GM12878 (cell line): ENCODE results near the gene KIF23. TPM values are rescaled to one million over a fixed set of nuclear protein-coding genes. Genes with fewer than 3 reads are reported as not detected.

ENCODE experiments used
- ATAC-seq: fragments of 200-7000 bp; cut with Tn5 transposase; 3 replicates; pipeline ENCODE4 v1.9.1; 2020; ENCODE audit warnings: mild to moderate bottlenecking, moderate library complexity
- BruUV-seq: library from RNA; stranded (reverse); fragments of 400-500 nt; replicated peaks from 2 replicates; lab custom pipeline; 2021; lab: Mats Ljungman, UMichigan
- CTCF ChIA-PET: fragments of 300-600 bp; sonication (Branson Sonifier 250); formaldehyde crosslinking; extraction: SDS; loops from one replicate; lab custom pipeline; 2021; ENCODE audit warnings: inconsistent platforms; lab: Yijun Ruan, JAX
- POLR2A ChIA-PET: fragments of 350-600 bp; formaldehyde crosslinking; extraction: SDS; loops from one replicate; lab custom pipeline; 2021; ENCODE audit warnings: inconsistent platforms; lab: Charles Lee
- RAD21 ChIA-PET: fragments of 300-600 bp; sonication (Branson Sonifier 250); formaldehyde crosslinking; loops from one replicate; lab custom pipeline; 2023; ENCODE audit warnings: antibody characterized with exemption; ENCODE audit not compliant: unreplicated experiment; lab: Charles Lee
- SMC1A ChIA-PET: fragments of 300-600 bp; sonication (Branson Sonifier 250); formaldehyde crosslinking; loops from one replicate; lab custom pipeline; 2023; ENCODE audit not compliant: unreplicated experiment, uncharacterized antibody; lab: Charles Lee
- DNase-seq: peaks from one replicate; pipeline ENCODE4 v3.0.0-alpha.2; 2011; ENCODE audit warnings: low read depth, low spot score
- FAIRE-seq: peaks from 3 replicates; lab custom pipeline; 2011; peaks lifted over from hg19 to GRCh38; lab: Jason Lieb, UNC
- H2AFZ ChIP-seq: 2 replicates; pipeline ENCODE4 v1.6.0; 2011; ENCODE audit warnings: low read depth, low read length, control low read depth; ENCODE audit not compliant: control insufficient read depth
- H3K27ac ChIP-seq: 2 replicates; pipeline ENCODE4 v1.5.1; 2011; ENCODE audit warnings: control low read depth; ENCODE audit not compliant: control insufficient read depth, insufficient read depth
- H3K27me3 ChIP-seq, 2 experiments: replicated peaks in 1 of 2; 2 replicates each; pipeline versions ENCODE4 v1.6.0 to v1.6.1; 2011; ENCODE audit warnings: low read length in 1 of 2; ENCODE audit not compliant: control insufficient read depth in 2 of 2, insufficient read depth in 2 of 2
- H3K36me3 ChIP-seq, 2 experiments: 2 replicates each; pipeline ENCODE4 v1.5.1; 2011; ENCODE audit warnings: low read length in 1 of 2; ENCODE audit not compliant: control insufficient read depth in 2 of 2, insufficient read depth in 2 of 2
- H3K4me1 ChIP-seq: 2 replicates; pipeline ENCODE4 v1.6.1; 2011; ENCODE audit warnings: mild to moderate bottlenecking, low read length, moderate library complexity, mixed read lengths; ENCODE audit not compliant: control insufficient read depth, insufficient read depth
- H3K4me2 ChIP-seq: 2 replicates; pipeline ENCODE4 v1.6.0; 2011; ENCODE audit warnings: control low read depth; ENCODE audit not compliant: control insufficient read depth, insufficient read depth
- H3K4me3 ChIP-seq: fragments of 200-600 bp; sonication (generic); 2 replicates; pipeline ENCODE4 v1.5.1; 2016
- H3K79me2 ChIP-seq: 2 replicates; pipeline ENCODE4 v1.6.0; 2011; ENCODE audit warnings: low read length; ENCODE audit not compliant: control insufficient read depth, insufficient read depth
- H3K9ac ChIP-seq: 2 replicates; pipeline ENCODE4 v1.8.0; 2011; ENCODE audit warnings: low read length, control low read depth, mixed read lengths; ENCODE audit not compliant: control insufficient read depth, insufficient read depth
- H3K9me3 ChIP-seq: replicated peaks from 3 replicates; pipeline ENCODE4 v1.5.1; 2011; ENCODE audit warnings: mild to moderate bottlenecking, low read length; ENCODE audit not compliant: control insufficient read depth, insufficient read depth
- H4K20me1 ChIP-seq: 2 replicates; pipeline ENCODE4 v1.6.0; 2011; ENCODE audit not compliant: control insufficient read depth, insufficient read depth
- ASH2L ChIP-seq: fragments of 300-600, 200-600 bp; sonication (generic); IDR thresholded peaks from 2 replicates; pipeline ENCODE4 v1.6.1; 2017; ENCODE audit warnings: low read depth, mild to moderate bottlenecking, borderline replicate concordance
- BCL3 ChIP-seq: IDR thresholded peaks from 2 replicates; pipeline ENCODE4 v1.6.1; 2011; ENCODE audit warnings: borderline replicate concordance, low read depth, mild to moderate bottlenecking, moderate library complexity, low read length; ENCODE audit not compliant: insufficient read depth, poor library complexity, severe bottlenecking
- CEBPZ ChIP-seq: fragments of 150-350 bp; IDR thresholded peaks from 2 replicates; pipeline ENCODE4 v1.6.1; 2016; ENCODE audit warnings: low read depth, low read length
- CREM ChIP-seq: IDR thresholded peaks from 2 replicates; pipeline ENCODE4 v1.6.1; 2014; ENCODE audit warnings: antibody characterized with exemption, low read depth
- FOS ChIP-seq: IDR thresholded peaks from 3 replicates; pipeline ENCODE4 v1.6.1; 2011; ENCODE audit warnings: borderline replicate concordance; ENCODE audit not compliant: insufficient read length; ENCODE audit errors: extremely low read depth
- GABPA ChIP-seq: IDR thresholded peaks from 2 replicates; pipeline ENCODE4 v1.6.1; 2014; ENCODE audit warnings: antibody characterized with exemption, low read depth, mild to moderate bottlenecking, inconsistent platforms
- HDAC2 ChIP-seq: fragments of 200-600 bp; sonication (generic); IDR thresholded peaks from 2 replicates; pipeline ENCODE4 v1.6.1; 2017
- JUNB ChIP-seq: IDR thresholded peaks from 2 replicates; pipeline ENCODE4 v1.6.1; 2016; ENCODE audit warnings: antibody characterized with exemption, mild to moderate bottlenecking
- JUND ChIP-seq: IDR thresholded peaks from 2 replicates; pipeline ENCODE4 v1.6.1; 2012; ENCODE audit warnings: low read depth, mild to moderate bottlenecking, low read length, improper control_type of control experiment, moderate library complexity
- NFIC ChIP-seq: IDR thresholded peaks from 2 replicates; pipeline ENCODE4 v1.6.1; 2012; ENCODE audit warnings: low read depth, mild to moderate bottlenecking, inconsistent platforms, low read length, moderate library complexity
- NKRF ChIP-seq: fragments of 450-650 bp; conservative IDR thresholded peaks from 2 replicates; pipeline ENCODE4 v1.6.1; 2017; ENCODE audit warnings: mild to moderate bottlenecking, moderate library complexity
- NR2C2 ChIP-seq: IDR thresholded peaks from 2 replicates; pipeline ENCODE4 v1.6.1; 2011; ENCODE audit warnings: borderline replicate concordance, low read depth; ENCODE audit not compliant: control insufficient read depth, insufficient read length
- POLR2AphosphoS2 ChIP-seq: IDR thresholded peaks from 2 replicates; pipeline ENCODE4 v1.6.1; 2011; ENCODE audit warnings: low read depth, mild to moderate bottlenecking, low read length, improper control_type of control experiment, moderate library complexity
- RBBP5 ChIP-seq: fragments of 200-600 bp; sonication (generic); conservative IDR thresholded peaks from 2 replicates; pipeline ENCODE4 v1.6.1; 2016
- RUNX3 ChIP-seq: IDR thresholded peaks from 2 replicates; pipeline ENCODE4 v1.6.1; 2012; ENCODE audit warnings: low read length, inconsistent platforms
- SREBF2 ChIP-seq: IDR thresholded peaks from 2 replicates; pipeline ENCODE4 v1.6.1; 2012; ENCODE audit warnings: mild to moderate bottlenecking, low read length
- TCF3 ChIP-seq: IDR thresholded peaks from 2 replicates; pipeline ENCODE4 v1.6.1; 2012; ENCODE audit warnings: low read depth, mild to moderate bottlenecking, low read length, borderline replicate concordance; ENCODE audit not compliant: insufficient read depth
- ZNF217 ChIP-seq: fragments of 450-650 bp; IDR thresholded peaks from 2 replicates; pipeline ENCODE4 v1.6.1; 2017; ENCODE audit warnings: antibody characterized with exemption, mild to moderate bottlenecking
- ZZZ3 ChIP-seq: IDR thresholded peaks from 2 replicates; pipeline ENCODE4 v1.6.1; 2011; ENCODE audit warnings: low read depth; ENCODE audit not compliant: control insufficient read depth, insufficient read length
- WGBS: methylation state at CpG from one replicate; pipeline ENCODE4 v1.1.6; 2016; ENCODE audit warnings: low lambda C conversion rate; ENCODE audit not compliant: insufficient replicate concordance, insufficient coverage; ENCODE audit errors: missing lambda C conversion rate; 5-methylcytosine and 5-hydroxymethylcytosine counted together
- in situ Hi-C: fragments of 300-500 bp; cut with MboI; formaldehyde crosslinking; loops from 9 replicates; pipeline ENCODE4 v1.14.3; 2018; ENCODE audit warnings: mixed read lengths
- intact Hi-C: fragments of 100-400 bp; cut with micrococcal nuclease; formaldehyde crosslinking; loops from one replicate; pipeline ENCODE4 v1.14.2; 2022; ENCODE audit not compliant: unreplicated experiment
- polyA plus RNA-seq, 11 experiments: library from polyadenylated mRNA; depleted of rRNA in 4 of 11; unstranded in 6 of 11; stranded (reverse) in 5 of 11; fragments of >200 nt; fragmentation: Nextera tagmentation in 4 of 11; fragmentation: Illumina TruSeq in 1 of 11; extraction: Ambion mirVana in 4 of 11; extraction: Trizol in 1 of 11; gene quantifications; 1 replicate in 1 of 11; 2 replicates in 10 of 11; pipeline versions ENCODE4 v1.2.1 to v1.2.3, GENCODE V29; 2011 to 2016; ENCODE audit warnings: inconsistent platforms in 2 of 11, missing spikeins in 2 of 11, low read depth in 1 of 11
- total RNA-seq, 4 experiments: library from RNA; depleted of rRNA in 3 of 4; stranded (reverse); fragments of >200 nt in 3 of 4; fragmentation: Illumina TruSeq in 1 of 4; extraction: Trizol in 1 of 4; gene quantifications; 2 replicates each; pipeline versions ENCODE4 v1.2.1 to v1.2.3, GENCODE V29; 2013 to 2021

KIF23 gene
- total and polyA plus RNA-seq, 10 of the 15 experiments (the other 5 are each of a cell fraction or from before 2014, with no cell fraction given), result 28.0 to 62.5 (median 46.6) TPM

GRCh38 chr15:69480932-69481331 lies 66.8 kb downstream of the KIF23 start:
- H3K4me3 ChIP-seq, result no peak overlapping the region
- POLR2A ChIA-PET, result no interaction called here

More at GRCh38 chr15:69480932-69481331, 66.8 kb downstream of the KIF23 start:
- H3K79me2 ChIP-seq, result no peaks in the 10 kb centered on the region
- H3K9ac ChIP-seq, result no peak overlapping the region
- no peak overlapping the region for H2AFZ ChIP-seq
- TF ChIP-seq RUNX3, result no peak
- TF ChIP-seq NR2C2, result no peak
- no peak for TF ChIP-seq ZZZ3
- TF ChIP-seq HDAC2, result no peak
- no peak for TF ChIP-seq ASH2L
- no peak for TF ChIP-seq CREM
- TF ChIP-seq BCL3, result no peak
- no peak for TF ChIP-seq GABPA
- no peak for TF ChIP-seq ZNF217
- no peak for TF ChIP-seq TCF3
- no peak for TF ChIP-seq POLR2AphosphoS2
- TF ChIP-seq RBBP5, result no peak
- TF ChIP-seq JUND, result no peak
- no peak for TF ChIP-seq SREBF2
- no peak for TF ChIP-seq JUNB
- no peak for TF ChIP-seq NKRF
- TF ChIP-seq NFIC, result no peak
- no peak for TF ChIP-seq CEBPZ
- TF ChIP-seq FOS, result no peak
- peaks cover 3% of the 10 kb centered on the region; the same call in 2 of the 3 replicates for H3K9me3 ChIP-seq
- DNase-seq, result no peak
- no peaks in the 10 kb centered on the region for H3K4me1 ChIP-seq
- peaks cover 0 to 2% of the 10 kb centered on the region in 2 experiments; a peak in 1 of 4 replicates for H3K27me3 ChIP-seq
- H3K27ac ChIP-seq, result no peak overlapping the region
- no peaks in the 10 kb centered on the region for H3K36me3 ChIP-seq
- intact Hi-C loops (no loop called here), in situ Hi-C loops (no loop called here)
- H4K20me1 ChIP-seq, result no peaks in the 10 kb centered on the region
- SMC1A ChIA-PET, result no interaction called here
- RAD21 ChIA-PET, result no interaction called here
- ATAC-seq, result no peak
- H3K4me2 ChIP-seq, result no peak overlapping the region
- BruUV-seq, result no TSS peak
- FAIRE-seq, result peak; percentile 41
- CTCF ChIA-PET, result interaction anchor here (0.6 to 1.7 kb wide), 2 partner anchors 599 to 986 kb away, joined by 3 to 4 read pairs; no protein-coding TSS in a partner anchor
- WGBS, result 12% methylated on average over 3 of the region's 3 CpGs
